Suprapubic skin (tissue), 3 donors: ENCODE results near the gene ZNF480.

Source experiments
- EP300 ChIP-seq: sonication (generic); formaldehyde crosslinking; IDR thresholded peaks from one replicate; pipeline ENCODE4 v1.6.1; 2017; ENCODE audit warnings: antibody characterized with exemption
- TF ChIP-seq, protein P1 (sequence below), 2 donors: fragments of 200-600 bp in 1 of 2; fragments of 450-650 bp in 1 of 2; sonication (generic) in 1 of 2; IDR thresholded peaks; one replicate each; pipeline ENCODE4 v1.5.1; 2016 to 2019; ENCODE audit warnings: antibody characterized with exemption in 2 of 2, mild to moderate bottlenecking in 1 of 2, moderate library complexity in 1 of 2

DNA sequence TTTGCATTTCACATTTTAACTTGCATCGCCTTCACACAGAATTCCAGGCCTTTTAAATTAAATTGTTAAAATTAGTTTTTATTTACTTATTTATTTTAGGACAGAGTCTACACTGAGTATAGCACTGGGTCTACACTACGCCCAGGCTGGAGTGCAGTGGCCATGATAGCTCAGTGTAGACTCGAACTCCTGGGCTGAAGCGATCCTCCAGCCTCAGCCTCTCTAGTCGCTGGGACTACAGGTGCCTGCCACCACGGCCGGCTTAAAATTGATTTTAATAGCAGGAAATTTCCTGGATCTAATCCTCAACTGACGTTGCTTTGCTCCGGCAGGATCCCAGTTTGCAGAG, 38.8 kb downstream of the ZNF480 start:
- TF ChIP-seq, protein P1, sequence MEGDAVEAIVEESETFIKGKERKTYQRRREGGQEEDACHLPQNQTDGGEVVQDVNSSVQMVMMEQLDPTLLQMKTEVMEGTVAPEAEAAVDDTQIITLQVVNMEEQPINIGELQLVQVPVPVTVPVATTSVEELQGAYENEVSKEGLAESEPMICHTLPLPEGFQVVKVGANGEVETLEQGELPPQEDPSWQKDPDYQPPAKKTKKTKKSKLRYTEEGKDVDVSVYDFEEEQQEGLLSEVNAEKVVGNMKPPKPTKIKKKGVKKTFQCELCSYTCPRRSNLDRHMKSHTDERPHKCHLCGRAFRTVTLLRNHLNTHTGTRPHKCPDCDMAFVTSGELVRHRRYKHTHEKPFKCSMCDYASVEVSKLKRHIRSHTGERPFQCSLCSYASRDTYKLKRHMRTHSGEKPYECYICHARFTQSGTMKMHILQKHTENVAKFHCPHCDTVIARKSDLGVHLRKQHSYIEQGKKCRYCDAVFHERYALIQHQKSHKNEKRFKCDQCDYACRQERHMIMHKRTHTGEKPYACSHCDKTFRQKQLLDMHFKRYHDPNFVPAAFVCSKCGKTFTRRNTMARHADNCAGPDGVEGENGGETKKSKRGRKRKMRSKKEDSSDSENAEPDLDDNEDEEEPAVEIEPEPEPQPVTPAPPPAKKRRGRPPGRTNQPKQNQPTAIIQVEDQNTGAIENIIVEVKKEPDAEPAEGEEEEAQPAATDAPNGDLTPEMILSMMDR (IDR thresholded peaks at IDR 0.05), result no peak
- TF ChIP-seq EP300, result no peak
